ENCODE data around the gene OTOF.

The OTOF gene

DNA sequence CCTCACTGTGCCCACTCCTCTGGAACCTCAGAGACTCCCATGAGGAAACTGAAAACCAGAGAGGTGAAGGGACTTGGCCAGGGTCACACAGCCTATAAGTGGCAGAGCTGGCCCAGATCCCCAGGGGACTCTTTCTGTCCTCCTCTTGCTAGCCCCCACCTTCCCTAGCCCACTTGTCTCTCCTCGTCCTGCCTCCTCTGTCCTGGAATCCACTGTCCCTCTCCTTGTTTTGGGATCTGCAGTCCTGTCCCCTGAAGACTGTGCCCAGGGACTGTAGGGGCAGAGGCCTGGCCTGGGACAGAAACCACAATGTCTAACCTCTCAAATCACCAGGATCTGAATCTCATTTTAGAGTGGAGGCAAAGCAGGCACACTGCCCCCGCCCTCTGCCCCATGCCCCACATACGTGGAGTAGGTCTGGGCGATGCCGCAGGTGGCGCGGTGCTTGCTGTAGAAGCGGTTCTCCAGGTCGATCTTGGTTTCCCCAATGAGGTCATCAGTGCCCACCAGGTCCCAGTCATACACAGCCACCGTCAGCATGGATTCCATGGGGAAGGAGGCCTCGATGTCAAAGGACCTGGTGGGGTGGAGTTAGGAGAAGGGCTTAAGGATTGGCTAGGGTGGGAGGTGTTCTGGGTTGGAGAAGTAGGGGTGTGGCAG lies 12.5 kb downstream of the OTOF start:
- POLR2A ChIA-PET (ENCODE audit: low non-redundant PET) = no interaction called here
- CTCF ChIA-PET = no interaction called here
- no peak for DNase-seq (ENCODE audit: low spot score)
- TF ChIP-seq, protein P1, sequence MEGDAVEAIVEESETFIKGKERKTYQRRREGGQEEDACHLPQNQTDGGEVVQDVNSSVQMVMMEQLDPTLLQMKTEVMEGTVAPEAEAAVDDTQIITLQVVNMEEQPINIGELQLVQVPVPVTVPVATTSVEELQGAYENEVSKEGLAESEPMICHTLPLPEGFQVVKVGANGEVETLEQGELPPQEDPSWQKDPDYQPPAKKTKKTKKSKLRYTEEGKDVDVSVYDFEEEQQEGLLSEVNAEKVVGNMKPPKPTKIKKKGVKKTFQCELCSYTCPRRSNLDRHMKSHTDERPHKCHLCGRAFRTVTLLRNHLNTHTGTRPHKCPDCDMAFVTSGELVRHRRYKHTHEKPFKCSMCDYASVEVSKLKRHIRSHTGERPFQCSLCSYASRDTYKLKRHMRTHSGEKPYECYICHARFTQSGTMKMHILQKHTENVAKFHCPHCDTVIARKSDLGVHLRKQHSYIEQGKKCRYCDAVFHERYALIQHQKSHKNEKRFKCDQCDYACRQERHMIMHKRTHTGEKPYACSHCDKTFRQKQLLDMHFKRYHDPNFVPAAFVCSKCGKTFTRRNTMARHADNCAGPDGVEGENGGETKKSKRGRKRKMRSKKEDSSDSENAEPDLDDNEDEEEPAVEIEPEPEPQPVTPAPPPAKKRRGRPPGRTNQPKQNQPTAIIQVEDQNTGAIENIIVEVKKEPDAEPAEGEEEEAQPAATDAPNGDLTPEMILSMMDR (conservative IDR thresholded peaks at IDR 0.05; ENCODE audit: low read depth) = no peak
- no peak overlapping the region for H3K27ac ChIP-seq

DNA sequence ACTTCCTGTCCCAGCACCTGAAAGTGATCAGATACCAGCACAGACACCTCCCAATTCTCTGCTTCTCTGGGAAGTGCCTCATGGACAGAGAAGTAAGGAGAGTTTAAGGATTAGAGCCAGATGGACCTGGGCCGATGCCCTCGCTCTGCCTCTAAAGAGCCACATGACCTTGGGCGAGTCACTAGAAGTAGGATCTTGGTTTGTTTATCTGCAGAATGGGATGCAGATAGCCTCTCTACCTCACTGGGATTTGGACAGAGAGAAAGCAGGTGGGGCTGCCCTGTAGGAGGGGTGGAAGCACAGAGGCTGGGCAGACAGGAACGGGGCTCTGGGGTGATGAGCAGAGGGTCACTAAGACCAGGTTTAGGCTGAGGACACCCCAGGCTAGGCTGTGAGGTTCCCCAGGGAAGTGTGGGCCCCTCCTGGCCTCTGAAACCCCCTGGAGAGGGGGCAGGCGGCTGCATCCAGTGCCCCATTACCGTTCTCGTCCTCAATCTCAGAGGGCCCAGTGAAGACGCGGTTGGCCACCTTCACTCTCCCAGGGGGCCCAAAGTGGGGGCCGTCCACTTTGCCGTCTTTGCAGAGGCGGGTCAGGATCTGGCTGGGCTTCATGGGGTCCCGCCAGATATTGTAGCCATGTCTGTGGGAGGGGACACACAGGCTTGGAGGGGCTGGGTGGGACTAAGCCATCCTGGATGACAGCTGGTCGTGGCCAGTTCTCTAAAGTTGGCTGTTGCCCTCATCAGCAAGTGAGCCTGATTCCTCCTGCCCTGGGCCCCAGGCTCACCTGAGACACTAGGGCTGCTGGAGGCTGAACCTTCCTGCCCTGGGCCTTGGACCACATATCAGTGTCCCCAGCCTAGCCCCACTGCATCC lies 13.3 kb downstream of the OTOF start:
- TF ChIP-seq, protein P1 (conservative IDR thresholded peaks at IDR 0.05; ENCODE audit: low read depth) = no peak
- POLR2A ChIA-PET (ENCODE audit: low non-redundant PET) = no interaction called here
- CTCF ChIA-PET = no interaction called here

DNA sequence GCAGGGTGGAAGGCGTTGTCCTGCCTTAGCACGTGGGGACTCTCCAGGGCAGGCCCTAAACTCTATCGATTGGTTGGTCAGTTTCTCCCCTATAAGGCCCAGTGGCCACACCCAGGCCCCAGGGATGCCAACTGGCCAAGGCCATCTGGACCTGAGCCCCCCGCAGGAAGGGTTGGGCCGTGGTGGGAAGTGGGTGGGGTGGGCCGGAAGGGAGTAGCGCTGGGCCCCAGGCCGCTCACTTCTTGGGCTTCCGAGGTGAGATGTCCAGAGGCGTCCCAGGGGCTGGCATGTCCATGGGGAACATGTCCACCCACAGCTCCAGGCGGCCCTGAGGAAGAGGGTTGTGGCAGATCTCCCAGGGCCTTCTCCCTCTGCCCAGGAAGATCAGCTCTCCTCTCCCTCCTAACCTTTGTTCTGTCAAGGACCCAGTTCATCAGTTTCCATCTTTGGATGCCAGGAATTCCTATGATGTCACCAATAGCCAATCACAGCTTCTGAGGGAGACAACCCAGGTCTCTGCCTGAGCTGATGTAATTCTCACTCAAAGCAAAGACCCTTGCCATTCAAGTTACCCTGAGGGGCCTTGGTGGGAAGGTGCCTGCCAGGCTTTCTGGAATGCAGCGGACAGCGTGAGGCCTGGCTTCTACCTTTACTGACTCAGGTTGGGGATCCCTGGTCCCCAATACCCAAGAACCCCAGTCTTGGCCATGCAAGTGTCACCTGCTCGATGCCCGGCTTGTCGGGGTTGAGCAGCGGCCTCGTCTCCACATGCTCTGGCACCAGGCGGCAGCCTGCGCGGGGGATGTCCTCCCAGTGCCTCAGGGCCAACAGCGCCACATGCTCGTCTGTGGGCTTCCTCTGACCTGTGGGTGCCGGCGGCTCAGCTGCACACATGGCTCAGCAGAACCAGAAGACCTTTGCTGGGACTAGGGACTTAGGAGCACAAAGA lies 14.4 kb downstream of the OTOF start:
- H3K27ac ChIP-seq = no peak overlapping the region
- DNase-seq (ENCODE audit: low spot score) = no peak
- POLR2A ChIA-PET (ENCODE audit: low non-redundant PET) = no interaction called here
- TF ChIP-seq, protein P1 (conservative IDR thresholded peaks at IDR 0.05; ENCODE audit: low read depth) = no peak
- CTCF ChIA-PET = interaction anchor here (1.2 kb wide), 1 partner anchor 12 kb away, joined by 3 read pairs; no protein-coding TSS in a partner anchor

More for the DNA sequence above, 13.3 kb downstream of the OTOF start:
- no peak for DNase-seq (ENCODE audit: low spot score)
- H3K27ac ChIP-seq = no peak overlapping the region

DNA sequence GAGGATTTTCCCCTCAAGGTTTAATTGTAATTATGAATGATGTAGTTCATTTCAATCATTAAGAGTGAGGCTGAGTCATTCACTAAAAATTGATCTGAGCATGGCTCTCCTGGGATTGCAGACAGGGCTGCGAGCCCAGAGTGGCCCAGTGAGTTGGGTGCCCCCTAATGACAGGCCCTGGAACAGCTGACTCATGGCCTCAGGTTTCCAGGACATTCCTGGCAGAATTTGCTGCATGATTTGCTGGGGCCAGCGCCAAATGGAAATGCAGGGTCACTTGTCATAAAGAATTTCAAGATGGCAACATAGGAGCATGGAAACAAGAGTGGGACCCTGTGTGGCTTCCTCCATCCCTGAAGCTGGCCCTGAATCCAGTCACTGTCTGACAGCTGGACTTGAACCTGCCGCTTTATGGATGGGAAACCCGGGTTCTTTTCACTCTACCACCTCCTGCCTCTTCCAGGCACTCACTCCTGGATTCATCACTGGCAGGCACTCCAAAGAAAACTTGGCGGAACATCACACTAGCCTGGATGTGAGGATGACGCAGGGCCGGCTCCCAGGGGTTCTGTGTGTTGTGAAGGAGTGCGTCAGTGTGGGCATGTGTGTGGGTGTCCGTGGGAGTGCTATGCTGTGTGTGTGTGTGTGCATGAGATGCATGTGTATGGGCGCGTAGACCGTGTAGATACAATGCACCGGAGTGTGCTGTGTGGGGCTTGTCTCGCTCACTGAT lies 15.2 kb downstream of the OTOF start:
- POLR2A ChIA-PET (ENCODE audit: low non-redundant PET) = no interaction called here
- H3K27ac ChIP-seq = no peak overlapping the region
- CTCF ChIA-PET = interaction anchor here (1.2 kb wide), 1 partner anchor 11 kb away, joined by 3 read pairs; no protein-coding TSS in a partner anchor

DNA sequence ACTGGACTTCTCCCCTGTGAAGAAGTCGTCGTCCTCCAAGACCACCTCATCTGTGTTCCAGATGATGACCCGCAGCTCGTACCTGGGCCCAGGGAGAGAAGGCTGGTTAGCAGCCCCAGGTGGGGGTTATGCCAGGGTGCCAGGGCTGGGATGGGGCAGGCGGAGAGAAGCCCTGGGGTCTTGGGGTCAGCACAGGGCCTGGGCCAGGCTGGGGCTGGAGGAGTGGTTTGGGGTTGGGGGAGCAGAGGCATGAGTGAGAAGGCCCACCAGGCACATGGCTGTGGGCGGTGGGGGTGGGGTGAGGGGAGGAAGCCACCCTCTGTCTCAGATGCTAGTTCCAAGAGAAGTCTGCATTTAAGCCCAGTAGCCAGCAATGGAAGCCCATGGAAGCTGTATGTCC lies 15.8 kb downstream of the OTOF start:
- POLR2A ChIA-PET (ENCODE audit: low non-redundant PET) = no interaction called here

More for the DNA sequence above, 15.2 kb downstream of the OTOF start:
- TF ChIP-seq, protein P1 (conservative IDR thresholded peaks at IDR 0.05; ENCODE audit: low read depth) = no peak
- peak; percentile 13 for DNase-seq (ENCODE audit: low spot score)

More for the DNA sequence above, 15.8 kb downstream of the OTOF start:
- CTCF ChIA-PET = interaction anchor here (0.6 kb wide), 1 partner anchor 27 kb away, joined by 3 read pairs; no protein-coding TSS in a partner anchor
- no peak overlapping the region for H3K27ac ChIP-seq
- TF ChIP-seq, protein P1 (conservative IDR thresholded peaks at IDR 0.05; ENCODE audit: low read depth) = no peak
- DNase-seq (ENCODE audit: low spot score) = no peak

Data from RWPE1 (cell line).